ENCODE data around the gene NALCN.

NALCN gene

DNA sequence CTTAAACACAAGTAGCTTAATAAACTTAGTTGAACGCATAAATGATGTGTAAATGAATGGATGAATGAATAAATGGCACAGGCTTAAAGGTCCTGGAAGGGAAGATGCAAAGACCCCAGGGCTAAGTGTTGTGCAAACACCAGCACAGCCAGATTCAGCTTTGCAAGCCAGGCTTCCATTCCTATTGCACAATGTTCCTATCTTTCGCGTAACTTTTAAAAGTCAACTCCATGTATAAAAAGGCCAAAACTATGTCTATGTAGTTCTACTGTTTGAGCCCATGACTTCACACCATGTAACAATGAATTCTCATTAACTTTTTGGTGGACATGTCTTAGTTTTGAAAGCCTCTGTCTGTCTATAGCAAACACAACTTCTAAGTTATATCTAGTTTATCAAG lies 226.0 kb downstream of the NALCN start:
- no peak for DNase-seq

- no peak for DNase-seq
Observed at GRCh38 chr13:101185606-101186005, 230.7 kb downstream of the NALCN start.

- no peak for DNase-seq
Observed at GRCh38 chr13:101181076-101181685, 235.1 kb downstream of the NALCN start.

DNA sequence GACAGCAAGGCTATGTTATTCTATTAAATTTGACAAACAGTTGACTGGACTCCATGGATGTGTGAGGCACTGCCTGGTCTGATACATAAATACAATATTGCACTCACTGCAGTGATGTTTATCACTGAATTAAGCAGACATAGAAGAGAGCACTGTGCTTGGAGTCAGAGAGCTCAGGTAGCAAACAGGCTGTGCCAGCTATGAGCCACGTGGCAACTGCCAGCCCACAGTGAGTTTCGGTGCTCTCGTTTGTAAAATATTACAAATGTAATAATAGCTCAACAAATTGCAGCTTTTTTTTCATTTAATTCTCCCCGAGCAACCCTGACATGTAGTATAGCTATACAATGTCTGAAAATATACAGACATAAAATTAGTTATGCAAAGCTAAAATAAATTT lies 237.3 kb downstream of the NALCN start:
- no peak for DNase-seq

DNA sequence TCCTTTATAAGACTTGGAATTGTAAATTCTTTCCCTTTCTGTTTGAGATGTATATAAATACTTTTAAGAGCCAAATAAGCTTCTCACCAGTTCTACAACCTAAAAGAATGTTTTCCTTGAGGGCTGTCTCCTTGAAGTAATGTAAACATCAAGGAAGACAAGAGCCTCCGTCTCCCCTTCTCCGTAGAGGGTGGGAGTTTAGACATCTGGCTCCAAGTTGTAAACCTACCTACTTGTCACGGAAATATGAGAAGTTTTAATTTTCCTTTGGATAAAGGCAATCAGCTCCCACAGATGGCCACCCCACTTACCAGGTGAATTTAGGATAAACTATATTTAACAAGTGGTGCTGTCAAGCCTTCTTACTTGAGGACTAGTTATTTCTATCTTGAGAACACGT lies 237.9 kb downstream of the NALCN start:
- DNase-seq = no peak

GRCh38 chr13:101170306-101170705 lies 246.0 kb downstream of the NALCN start:
- no peak for DNase-seq

- no peak for DNase-seq
Observed at GRCh38 chr13:101157261-101157660, 259.0 kb downstream of the NALCN start.

DNA sequence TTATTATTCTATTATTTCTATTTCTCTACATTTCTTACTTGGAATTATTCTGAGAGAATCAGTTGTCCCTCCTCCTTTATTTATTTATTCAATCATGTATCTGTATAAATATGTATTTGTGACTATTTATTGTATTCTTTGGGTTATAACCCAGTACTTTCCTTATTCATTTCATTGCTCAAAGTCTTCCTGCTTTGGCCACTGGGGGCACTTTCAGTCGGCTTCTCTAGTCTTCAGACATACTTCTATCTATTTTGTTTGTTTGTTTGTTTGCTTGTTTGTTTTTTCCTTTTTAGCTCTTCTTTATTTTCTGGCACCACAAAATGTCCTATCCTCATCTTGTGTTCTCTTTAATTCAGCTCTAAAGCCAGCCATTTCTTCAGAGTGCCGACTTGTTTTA lies 260.4 kb downstream of the NALCN start:
- peak; percentile 12 for DNase-seq

DNA sequence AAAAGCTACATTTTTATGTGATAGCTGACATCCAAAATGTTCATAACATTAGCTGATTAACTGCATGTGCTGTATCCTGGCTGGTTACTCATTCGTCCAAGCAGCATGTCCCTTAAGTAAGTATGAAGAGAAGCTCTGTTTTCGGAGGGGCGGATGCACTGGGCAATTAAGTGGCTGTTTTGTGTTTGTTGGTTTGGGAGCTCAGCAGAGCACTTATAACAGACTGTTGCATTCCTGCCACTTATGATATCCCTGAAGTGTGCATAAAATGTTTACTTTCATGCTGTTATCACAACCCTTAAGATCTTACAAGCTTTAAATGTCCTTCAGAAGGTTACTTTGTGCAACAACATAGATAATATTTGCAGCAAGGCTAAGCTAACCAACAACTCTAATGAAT lies 264.1 kb downstream of the NALCN start:
- peak; percentile 13 for DNase-seq

GRCh38 chr13:101150998-101151397 lies 265.3 kb downstream of the NALCN start:
- no peak for DNase-seq

DNA sequence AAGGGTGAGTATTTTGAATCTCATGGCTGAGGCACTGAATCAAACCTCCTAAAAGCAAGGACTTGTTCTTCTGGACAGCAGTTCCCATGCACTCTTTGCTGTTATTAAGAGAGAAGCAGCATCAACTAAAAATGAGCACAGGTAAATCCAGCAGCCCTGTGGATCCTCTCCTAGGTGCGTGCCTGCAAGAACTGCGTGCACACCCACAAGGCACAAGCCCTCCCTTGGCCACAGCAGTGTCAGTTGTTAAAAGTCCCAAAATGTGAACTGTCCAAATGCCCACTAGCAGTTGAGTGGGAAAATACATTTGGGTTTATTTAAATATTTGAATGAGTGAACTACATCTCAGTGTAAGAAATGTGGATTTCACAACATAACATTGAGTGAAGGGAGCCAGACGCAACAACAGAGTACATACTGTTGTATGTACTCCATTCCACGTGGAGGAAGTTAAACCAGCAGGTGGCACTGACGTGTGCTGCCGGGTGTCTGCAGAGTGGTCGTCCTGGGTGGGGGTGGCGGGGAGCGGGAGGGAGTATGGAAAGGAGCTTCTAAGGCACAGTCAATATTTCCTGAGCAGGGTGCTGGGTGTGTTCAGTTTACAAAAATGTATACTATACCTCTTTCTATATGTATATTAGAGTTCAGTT lies 266.4 kb downstream of the NALCN start:
- DNase-seq = no peak

- DNase-seq = no peak
Observed at GRCh38 chr13:101146101-101146898, 270.0 kb downstream of the NALCN start.

DNA sequence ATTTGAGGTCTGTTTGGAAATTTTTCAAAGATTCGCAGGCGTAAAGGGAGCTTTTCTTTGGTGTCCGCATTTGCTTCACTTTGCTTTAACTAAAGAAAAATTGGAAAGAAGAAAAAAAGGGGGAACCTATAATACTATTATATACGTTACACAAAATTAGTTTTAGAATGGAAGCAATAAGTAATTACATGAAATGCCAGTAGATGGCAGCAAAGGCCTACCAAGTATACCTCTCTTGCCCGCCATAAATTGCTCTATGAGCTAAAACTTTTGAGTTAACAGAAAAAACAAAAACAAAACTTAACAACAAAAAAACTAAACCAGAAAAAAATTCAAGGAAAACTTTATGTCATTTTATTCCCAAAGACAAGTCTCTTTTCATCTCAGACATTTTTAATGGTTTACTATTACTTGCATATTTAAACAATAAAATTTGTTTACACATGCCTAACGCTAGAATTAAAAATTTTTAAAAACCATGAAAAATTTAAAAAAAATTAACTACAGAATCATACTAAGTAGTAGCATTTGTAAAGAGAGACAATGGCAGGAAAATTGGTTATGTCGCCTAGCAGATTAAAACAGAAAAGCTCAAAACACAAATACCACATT lies 271.4 kb downstream of the NALCN start:
- peak; percentile 43 for DNase-seq

DNA sequence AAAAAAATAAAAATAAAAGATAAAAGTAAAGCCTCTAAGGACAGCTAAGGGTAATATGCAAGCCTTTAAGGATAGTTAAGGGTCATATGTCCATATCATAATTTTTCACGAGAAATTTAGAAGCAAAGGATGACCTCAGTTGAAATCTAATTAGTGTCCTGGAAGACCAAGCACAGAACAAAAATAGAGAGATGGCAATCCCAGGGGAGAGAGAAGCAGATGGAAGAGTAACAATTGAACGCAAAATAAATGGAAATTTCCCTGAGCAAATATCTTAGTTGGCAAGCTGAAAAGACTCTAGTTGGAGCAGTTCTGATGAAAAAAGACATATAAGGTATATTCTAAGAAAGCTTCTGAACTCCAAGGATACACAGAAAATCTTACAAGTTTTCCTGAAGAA lies 275.4 kb downstream of the NALCN start:
- DNase-seq = no peak

DNA sequence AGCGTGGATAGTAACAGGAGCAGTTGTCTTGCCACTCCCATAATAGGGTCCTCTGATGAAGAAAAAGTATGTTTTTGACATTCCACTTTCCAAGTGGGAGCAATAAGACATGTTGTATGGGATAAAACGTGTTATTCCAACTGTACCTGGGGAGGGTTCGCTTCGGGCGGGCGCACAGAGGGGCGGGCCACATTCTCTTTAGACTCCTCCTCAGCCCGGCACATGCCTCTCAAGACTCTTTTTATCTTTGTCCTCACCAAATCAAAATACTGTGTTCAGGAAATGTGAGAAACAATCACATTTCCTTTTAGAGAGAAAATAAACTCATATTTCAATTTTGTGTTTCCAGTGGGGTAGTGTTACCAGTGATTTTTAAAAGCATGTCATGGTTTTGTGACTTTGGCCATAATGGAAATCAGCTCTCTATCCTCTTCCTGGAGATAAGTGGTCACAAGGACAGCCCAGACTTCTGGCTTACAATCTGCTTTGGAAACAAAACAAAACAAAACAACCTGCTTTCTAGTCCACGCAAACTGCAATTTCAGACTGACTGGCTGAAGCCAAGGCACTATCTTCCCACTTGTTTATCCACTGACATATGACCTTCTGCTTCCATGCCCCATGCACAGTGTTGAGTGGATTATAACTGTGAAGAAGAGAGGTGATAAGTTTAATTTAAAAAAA lies 276.1 kb downstream of the NALCN start:
- peak; percentile 2 for DNase-seq

- no peak for DNase-seq
Observed at GRCh38 chr13:101139081-101139480, 277.2 kb downstream of the NALCN start.

DNA sequence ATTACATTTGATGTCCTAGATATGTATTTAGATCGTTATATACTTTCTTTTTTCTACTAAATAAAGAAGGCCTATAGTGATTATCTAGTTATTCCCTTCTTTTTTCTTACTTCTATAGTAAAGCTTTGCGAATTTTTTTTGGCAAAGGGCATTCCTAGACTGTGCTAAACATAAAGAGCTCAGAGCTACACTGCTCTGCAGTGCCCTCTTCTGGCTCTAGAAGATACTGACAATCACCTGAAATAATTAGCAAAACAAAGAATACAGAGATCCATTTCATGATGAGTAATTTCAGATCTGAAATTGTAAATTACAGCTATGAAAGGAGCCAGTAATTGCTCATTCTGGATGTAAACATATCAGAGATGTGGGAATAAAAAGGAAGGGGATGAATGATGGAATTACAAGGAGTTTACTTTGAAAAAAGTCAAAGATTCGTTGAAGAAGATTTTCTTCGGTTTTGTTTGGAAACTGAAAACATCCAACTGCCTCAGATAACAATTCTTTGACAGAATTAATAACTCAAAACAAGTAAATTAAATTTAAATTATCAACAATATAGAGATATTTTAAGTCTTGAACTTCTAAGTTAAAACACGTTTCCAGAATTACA lies 288.5 kb downstream of the NALCN start:
- peak; percentile 41 for DNase-seq

DNA sequence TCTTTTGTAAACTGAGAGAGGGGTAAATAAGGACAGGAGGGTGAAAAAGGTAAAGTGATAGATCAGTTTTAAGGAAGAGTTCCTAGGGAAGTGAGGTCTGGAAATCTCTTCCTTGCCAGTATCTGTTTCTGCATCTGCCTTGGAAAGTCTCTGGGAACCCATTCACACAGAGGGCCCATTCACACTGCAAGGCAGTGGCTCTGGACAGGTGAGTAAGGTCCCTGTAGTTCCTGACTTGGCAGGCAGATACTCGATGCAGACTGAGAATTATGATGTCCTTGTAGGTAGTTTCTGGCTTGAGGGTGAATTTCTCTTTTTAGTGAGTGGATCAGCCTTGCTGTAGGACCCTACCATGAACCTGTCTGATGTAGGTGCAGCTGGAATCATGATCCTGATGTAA lies 293.3 kb downstream of the NALCN start:
- no peak for DNase-seq

GRCh38 chr13:101121608-101122007 lies 294.7 kb downstream of the NALCN start:
- DNase-seq = no peak

GRCh38 chr13:101120007-101120406 lies 296.3 kb downstream of the NALCN start:
- DNase-seq = no peak

- no peak for DNase-seq
Observed at GRCh38 chr13:101116826-101117225, 299.5 kb downstream of the NALCN start.

DNA sequence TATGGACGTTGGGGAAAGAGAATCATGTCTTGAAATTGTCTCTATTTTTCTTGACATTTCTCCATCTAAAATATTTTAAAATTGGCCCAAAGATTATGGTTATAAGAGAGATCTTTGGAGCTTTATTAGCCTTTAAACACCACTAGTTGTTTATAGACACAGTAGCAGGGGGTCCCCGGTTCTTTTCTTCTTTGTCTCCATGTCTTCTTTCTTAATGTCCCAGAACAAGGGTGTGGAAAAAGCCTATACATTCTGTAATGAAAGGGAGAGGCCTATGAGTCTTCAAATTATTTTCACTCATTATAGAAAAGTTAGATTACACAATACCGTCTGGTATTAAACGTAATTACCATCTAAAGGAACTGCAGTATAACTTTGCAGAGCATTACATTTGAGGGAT lies 300.0 kb downstream of the NALCN start:
- DNase-seq = no peak

DNA sequence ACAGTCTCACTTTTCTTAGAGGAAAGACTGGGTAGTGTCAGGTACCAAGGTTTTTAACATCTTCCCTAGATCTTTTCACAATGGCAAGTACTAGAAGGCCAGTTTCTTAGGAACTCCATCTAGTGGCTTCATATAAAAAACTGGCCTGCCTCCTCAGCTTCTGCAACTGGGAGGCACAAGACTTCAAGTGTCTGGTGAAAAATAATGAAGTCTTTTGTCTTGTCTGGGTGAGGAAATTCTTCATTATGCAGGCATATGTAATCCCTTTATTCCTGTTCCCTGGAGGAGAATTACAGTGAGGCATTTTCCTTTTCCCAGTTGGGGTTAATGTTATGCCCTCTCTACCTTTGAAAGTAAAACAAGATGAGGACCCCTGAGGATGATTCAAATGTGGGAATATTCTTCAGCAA lies 300.5 kb downstream of the NALCN start:
- no peak for DNase-seq

Measured in DMS53 (cell line).